Neural cell (in vitro differentiated cells): ENCODE measurements around the gene DMXL1.

Experiments
- EP300 ChIP-seq: fragments of 450-650 bp; conservative IDR thresholded peaks from 2 replicates; pipeline ENCODE4 v1.6.1; 2014; ENCODE audit warnings: antibody characterized with exemption, mild to moderate bottlenecking, moderate library complexity; ENCODE audit not compliant: poor library complexity, severe bottlenecking
- EZH2 ChIP-seq: fragments of 200-600, 300-800 bp; shearing (Covaris generic), sonication (generic); IDR thresholded peaks from 2 replicates; pipeline ENCODE4 v1.6.1; 2014; ENCODE audit warnings: antibody characterized with exemption, low read length, borderline replicate concordance, mild to moderate bottlenecking; ENCODE audit not compliant: insufficient read depth, poor library complexity, severe bottlenecking
- RAD21 ChIP-seq: fragments of 450-650 bp; conservative IDR thresholded peaks from 2 replicates; pipeline ENCODE4 v1.6.1; 2014; ENCODE audit warnings: antibody characterized with exemption, mild to moderate bottlenecking, moderate library complexity
- TF ChIP-seq, protein P1 (sequence below): IDR thresholded peaks from 2 replicates; pipeline ENCODE4 v1.6.1; 2012; ENCODE audit warnings: borderline replicate concordance
- TF ChIP-seq, protein P2 (sequence below): fragments of 450-650 bp; IDR thresholded peaks from 2 replicates; pipeline ENCODE4 v1.5.1; 2014; ENCODE audit warnings: antibody characterized with exemption, mild to moderate bottlenecking, moderate library complexity; ENCODE audit not compliant: poor library complexity, severe bottlenecking

DNA sequence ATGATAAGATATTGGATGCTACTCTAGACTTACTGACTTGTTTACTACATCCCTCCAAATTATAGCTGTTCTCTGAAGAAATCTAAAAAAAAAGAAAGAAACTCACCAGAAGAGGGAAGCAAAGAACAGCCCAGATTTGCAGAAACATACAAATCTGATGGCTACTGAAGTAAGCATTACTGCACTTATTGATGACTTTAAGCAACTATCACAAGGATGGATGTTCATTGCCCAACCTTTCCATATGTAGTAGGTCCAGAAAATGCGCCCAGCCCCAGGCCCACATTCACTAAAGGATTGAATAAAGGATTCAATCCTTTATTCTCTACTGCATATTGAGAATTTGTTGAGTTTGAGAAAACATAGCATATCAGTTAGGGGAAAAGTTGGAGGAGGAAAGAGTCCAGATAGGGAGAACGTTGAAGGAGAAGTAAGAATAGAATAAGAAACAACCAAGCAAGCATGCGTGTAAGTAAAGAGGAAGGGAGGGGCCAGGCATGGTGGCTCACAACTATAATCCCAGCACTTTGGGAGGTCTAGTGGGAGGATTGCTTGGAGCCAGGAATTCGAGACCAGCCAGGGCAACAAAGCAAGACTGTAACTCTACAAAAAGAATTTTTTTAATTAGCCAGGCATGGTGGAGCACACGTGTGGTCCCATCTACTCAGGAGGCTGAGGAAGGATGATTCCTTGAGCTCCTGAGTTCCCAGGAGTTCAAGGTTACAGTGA, 48.7 kb upstream of the DMXL1 start:
- TF ChIP-seq, protein P1, sequence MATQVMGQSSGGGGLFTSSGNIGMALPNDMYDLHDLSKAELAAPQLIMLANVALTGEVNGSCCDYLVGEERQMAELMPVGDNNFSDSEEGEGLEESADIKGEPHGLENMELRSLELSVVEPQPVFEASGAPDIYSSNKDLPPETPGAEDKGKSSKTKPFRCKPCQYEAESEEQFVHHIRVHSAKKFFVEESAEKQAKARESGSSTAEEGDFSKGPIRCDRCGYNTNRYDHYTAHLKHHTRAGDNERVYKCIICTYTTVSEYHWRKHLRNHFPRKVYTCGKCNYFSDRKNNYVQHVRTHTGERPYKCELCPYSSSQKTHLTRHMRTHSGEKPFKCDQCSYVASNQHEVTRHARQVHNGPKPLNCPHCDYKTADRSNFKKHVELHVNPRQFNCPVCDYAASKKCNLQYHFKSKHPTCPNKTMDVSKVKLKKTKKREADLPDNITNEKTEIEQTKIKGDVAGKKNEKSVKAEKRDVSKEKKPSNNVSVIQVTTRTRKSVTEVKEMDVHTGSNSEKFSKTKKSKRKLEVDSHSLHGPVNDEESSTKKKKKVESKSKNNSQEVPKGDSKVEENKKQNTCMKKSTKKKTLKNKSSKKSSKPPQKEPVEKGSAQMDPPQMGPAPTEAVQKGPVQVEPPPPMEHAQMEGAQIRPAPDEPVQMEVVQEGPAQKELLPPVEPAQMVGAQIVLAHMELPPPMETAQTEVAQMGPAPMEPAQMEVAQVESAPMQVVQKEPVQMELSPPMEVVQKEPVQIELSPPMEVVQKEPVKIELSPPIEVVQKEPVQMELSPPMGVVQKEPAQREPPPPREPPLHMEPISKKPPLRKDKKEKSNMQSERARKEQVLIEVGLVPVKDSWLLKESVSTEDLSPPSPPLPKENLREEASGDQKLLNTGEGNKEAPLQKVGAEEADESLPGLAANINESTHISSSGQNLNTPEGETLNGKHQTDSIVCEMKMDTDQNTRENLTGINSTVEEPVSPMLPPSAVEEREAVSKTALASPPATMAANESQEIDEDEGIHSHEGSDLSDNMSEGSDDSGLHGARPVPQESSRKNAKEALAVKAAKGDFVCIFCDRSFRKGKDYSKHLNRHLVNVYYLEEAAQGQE: no peak
- TF ChIP-seq, protein P2, sequence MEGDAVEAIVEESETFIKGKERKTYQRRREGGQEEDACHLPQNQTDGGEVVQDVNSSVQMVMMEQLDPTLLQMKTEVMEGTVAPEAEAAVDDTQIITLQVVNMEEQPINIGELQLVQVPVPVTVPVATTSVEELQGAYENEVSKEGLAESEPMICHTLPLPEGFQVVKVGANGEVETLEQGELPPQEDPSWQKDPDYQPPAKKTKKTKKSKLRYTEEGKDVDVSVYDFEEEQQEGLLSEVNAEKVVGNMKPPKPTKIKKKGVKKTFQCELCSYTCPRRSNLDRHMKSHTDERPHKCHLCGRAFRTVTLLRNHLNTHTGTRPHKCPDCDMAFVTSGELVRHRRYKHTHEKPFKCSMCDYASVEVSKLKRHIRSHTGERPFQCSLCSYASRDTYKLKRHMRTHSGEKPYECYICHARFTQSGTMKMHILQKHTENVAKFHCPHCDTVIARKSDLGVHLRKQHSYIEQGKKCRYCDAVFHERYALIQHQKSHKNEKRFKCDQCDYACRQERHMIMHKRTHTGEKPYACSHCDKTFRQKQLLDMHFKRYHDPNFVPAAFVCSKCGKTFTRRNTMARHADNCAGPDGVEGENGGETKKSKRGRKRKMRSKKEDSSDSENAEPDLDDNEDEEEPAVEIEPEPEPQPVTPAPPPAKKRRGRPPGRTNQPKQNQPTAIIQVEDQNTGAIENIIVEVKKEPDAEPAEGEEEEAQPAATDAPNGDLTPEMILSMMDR: peak; percentile 24
- TF ChIP-seq RAD21: peak; percentile 32
- no peak for TF ChIP-seq EZH2
- TF ChIP-seq EP300: no peak
